HepG2 (cell line): ENCODE data around the gene RPS19BP1. TPM values are rescaled to one million over a fixed set of nuclear protein-coding genes. Genes with fewer than 3 reads are reported as not detected.
A peak's percentile ranks its signal among the peaks of the same experiment; 100 is the strongest.

Experiments
- AGO2 ChIP-seq: fragments of 200-400 bp; formaldehyde crosslinking; optimal IDR thresholded peaks from 2 replicates; pipeline ENCODE3; 2017; ENCODE audit warnings: mild to moderate bottlenecking, low read depth, low read length, moderate library complexity
- DPF2 ChIP-seq: sonication (generic); formaldehyde crosslinking; IDR thresholded peaks from 2 replicates; pipeline ENCODE4 v1.4.0; 2020; ENCODE audit warnings: mild to moderate bottlenecking, low read depth, missing genetic modification reagents, borderline replicate concordance
- EP300 ChIP-seq, 3 experiments: sonication (generic) in 1 of 3; formaldehyde crosslinking in 1 of 3; IDR thresholded peaks; 2 replicates each; pipeline versions ENCODE4 v1.5.1 to v1.6.1; 2011 to 2020; ENCODE audit warnings: low read depth in 2 of 3, low read length in 2 of 3, borderline replicate concordance in 1 of 3, improper control_type of control experiment in 1 of 3, mild to moderate bottlenecking in 1 of 3, missing genetic modification reagents in 1 of 3, moderate library complexity in 1 of 3
- HDAC2 ChIP-seq: sonication (generic); formaldehyde crosslinking; IDR thresholded peaks from 2 replicates; pipeline ENCODE4 v1.4.0; 2020; ENCODE audit warnings: missing genetic modification reagents
- MEIS1 ChIP-seq: sonication (generic); formaldehyde crosslinking; IDR thresholded peaks from 2 replicates; pipeline ENCODE4 v1.9.0; 2021; ENCODE audit warnings: mild to moderate bottlenecking, missing genetic modification reagents, moderate library complexity, borderline replicate concordance
- MIER2 ChIP-seq: IDR thresholded peaks from 2 replicates; pipeline ENCODE4 v1.6.1; 2016; ENCODE audit warnings: missing biosample characterization, missing genetic modification reagents
- MTA1 ChIP-seq: sonication (generic); formaldehyde crosslinking; IDR thresholded peaks from 2 replicates; pipeline ENCODE4 v1.4.0; 2020; ENCODE audit warnings: missing genetic modification reagents, mild to moderate bottlenecking, borderline replicate concordance
- MTF1 ChIP-seq: sonication (generic); formaldehyde crosslinking; IDR thresholded peaks from 2 replicates; pipeline ENCODE4 v1.5.0; 2020; ENCODE audit warnings: missing genetic modification reagents
- NFRKB ChIP-seq: fragments of 450-650 bp; IDR thresholded peaks from 2 replicates; pipeline ENCODE4 v1.6.1; 2017
- RXRA ChIP-seq: sonication (generic); formaldehyde crosslinking; IDR thresholded peaks from 2 replicates; pipeline ENCODE4 v1.5.1; 2020; ENCODE audit warnings: missing genetic modification reagents
- SAP130 ChIP-seq: IDR thresholded peaks from 2 replicates; pipeline ENCODE4 v1.6.1; 2016; ENCODE audit warnings: low read depth
- SOX6 ChIP-seq, 2 experiments: fragments of 450-650 bp in 1 of 2; sonication (generic) in 1 of 2; formaldehyde crosslinking in 1 of 2; IDR thresholded peaks; 2 replicates each; pipeline versions ENCODE4 v1.4.0 to v1.6.1; 2017 to 2020; ENCODE audit warnings: antibody characterized with exemption in 1 of 2, mild to moderate bottlenecking in 1 of 2, missing genetic modification reagents in 1 of 2
- TAF15 ChIP-seq: fragments of 200-400 bp; formaldehyde crosslinking; IDR thresholded peaks from one replicate; pipeline ENCODE4 v1.6.1; 2018; ENCODE audit warnings: mild to moderate bottlenecking, low read depth, low read length; ENCODE audit not compliant: poor library complexity, severe bottlenecking
- ZBTB42 ChIP-seq: sonication (generic); formaldehyde crosslinking; IDR thresholded peaks from 2 replicates; pipeline ENCODE4 v1.5.0; 2020; ENCODE audit warnings: mild to moderate bottlenecking, missing genetic modification reagents
- ZBTB7A ChIP-seq: sonication (generic); formaldehyde crosslinking; IDR thresholded peaks from 2 replicates; pipeline ENCODE4 v1.8.0; 2022; ENCODE audit warnings: mild to moderate bottlenecking, missing genetic modification reagents
- ZNF138 ChIP-seq: sonication (generic); formaldehyde crosslinking; IDR thresholded peaks from 2 replicates; pipeline ENCODE4 v1.5.0; 2020; ENCODE audit warnings: mild to moderate bottlenecking, low read depth, missing genetic modification reagents
- ZNF224 ChIP-seq: sonication (generic); formaldehyde crosslinking; IDR thresholded peaks from 2 replicates; pipeline ENCODE4 v1.5.0; 2020; ENCODE audit warnings: mild to moderate bottlenecking, missing genetic modification reagents
- ZZZ3 ChIP-seq: sonication (generic); formaldehyde crosslinking; IDR thresholded peaks from 2 replicates; pipeline ENCODE4 v1.4.0; 2020; ENCODE audit warnings: missing genetic modification reagents, mild to moderate bottlenecking, borderline replicate concordance
- polyA plus RNA-seq, 8 experiments: library from polyadenylated mRNA; depleted of rRNA in 3 of 8; stranded (reverse) in 7 of 8; unstranded in 1 of 8; fragments of >200 nt; fragmentation: Illumina TruSeq in 4 of 8; extraction: Trizol in 4 of 8; gene quantifications; 2 replicates each; pipeline versions ENCODE4 v1.2.1 to v1.2.3, GENCODE V29; 2011 to 2016; ENCODE audit warnings: low read depth in 4 of 8, missing spikeins in 1 of 8, mixed read lengths in 1 of 8; ENCODE audit not compliant: insufficient read depth in 1 of 8
- total RNA-seq, 5 experiments: library from RNA; depleted of rRNA; stranded (reverse); fragments of >200 nt; fragmentation: Illumina TruSeq; extraction: Trizol; gene quantifications; 2 replicates each; pipeline ENCODE4 v1.2.3, GENCODE V29; 2016; ENCODE audit warnings: low read depth in 1 of 5
- TF ChIP-seq, protein P1 (sequence below): IDR thresholded peaks from 2 replicates; pipeline ENCODE4 v1.6.1; 2016; ENCODE audit warnings: control low read depth
- TF ChIP-seq, protein P2 (sequence below): sonication (generic); formaldehyde crosslinking; IDR thresholded peaks from 2 replicates; pipeline ENCODE4 v1.8.0; 2022; ENCODE audit warnings: missing genetic modification reagents, low read depth, mild to moderate bottlenecking, borderline replicate concordance
- TF ChIP-seq, protein P3 (sequence below): sonication (generic); formaldehyde crosslinking; IDR thresholded peaks from 2 replicates; pipeline ENCODE4 v1.8.0; 2022; ENCODE audit warnings: low read depth, missing genetic modification reagents
- TF ChIP-seq, protein P4 (sequence below): sonication (generic); formaldehyde crosslinking; IDR thresholded peaks from 2 replicates; pipeline ENCODE4 v1.5.1; 2020; ENCODE audit warnings: missing genetic modification reagents, mild to moderate bottlenecking, borderline replicate concordance
- TF ChIP-seq, protein P5 (sequence below): sonication (generic); formaldehyde crosslinking; IDR thresholded peaks from 2 replicates; pipeline ENCODE4 v1.8.0; 2023; ENCODE audit warnings: mild to moderate bottlenecking, missing genetic modification reagents
- TF ChIP-seq, protein P6 (sequence below): IDR thresholded peaks from 2 replicates; pipeline ENCODE4 v1.6.1; 2018; ENCODE audit warnings: missing genetic modification reagents

RPS19BP1 gene
- total and polyA plus RNA-seq, 2 of the 13 experiments (the other 11 are each of a cell fraction or from before 2014, with no cell fraction given): 44.3 to 81.3 TPM

DNA sequence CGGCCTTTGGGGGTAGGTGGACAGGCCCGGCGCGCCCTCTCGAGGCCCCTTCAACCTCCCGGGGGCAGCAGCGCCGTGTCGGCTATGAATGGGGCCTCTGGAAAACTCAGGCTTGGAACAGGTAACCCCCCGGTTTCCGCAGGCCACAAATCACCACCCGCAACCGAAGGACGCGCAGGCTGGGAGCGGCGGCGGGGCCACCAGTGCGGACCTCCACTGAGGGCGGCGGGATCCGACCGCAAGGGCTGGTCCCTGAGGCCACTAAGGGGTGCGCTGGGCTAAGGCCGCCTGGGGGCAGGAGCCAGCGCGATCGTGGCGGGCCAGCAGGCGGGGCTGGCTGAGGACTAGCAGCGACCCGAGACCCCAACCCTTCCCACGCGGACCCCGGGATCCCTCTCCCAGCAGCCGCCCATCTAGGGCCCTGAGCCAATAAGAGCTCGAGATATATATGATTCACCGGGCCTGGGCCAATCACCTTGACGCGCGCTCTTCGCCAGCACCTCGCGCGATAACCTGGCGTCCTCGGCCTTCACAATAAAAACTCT, 12.8 kb downstream of the RPS19BP1 start (continued):
- peak; percentile 96 for TF ChIP-seq AGO2
- no peak for TF ChIP-seq SOX6 (IDR thresholded peaks at IDR 0.05)
- TF ChIP-seq SOX6 (CRISPR knock-in tag; IDR thresholded peaks at IDR 0.05): no peak
- TF ChIP-seq ZZZ3: 0 out of 2 replicates have a peak, but pooled peaks have one; percentile 10
- TF ChIP-seq MEIS1 (CRISPR knock-in tag): 0 out of 2 replicates have a peak, but pooled peaks have one; percentile 15
- peak; percentile 54; the same call in 1 of the 2 replicates for TF ChIP-seq MTA1 (CRISPR knock-in tag)
- TF ChIP-seq, protein P1, sequence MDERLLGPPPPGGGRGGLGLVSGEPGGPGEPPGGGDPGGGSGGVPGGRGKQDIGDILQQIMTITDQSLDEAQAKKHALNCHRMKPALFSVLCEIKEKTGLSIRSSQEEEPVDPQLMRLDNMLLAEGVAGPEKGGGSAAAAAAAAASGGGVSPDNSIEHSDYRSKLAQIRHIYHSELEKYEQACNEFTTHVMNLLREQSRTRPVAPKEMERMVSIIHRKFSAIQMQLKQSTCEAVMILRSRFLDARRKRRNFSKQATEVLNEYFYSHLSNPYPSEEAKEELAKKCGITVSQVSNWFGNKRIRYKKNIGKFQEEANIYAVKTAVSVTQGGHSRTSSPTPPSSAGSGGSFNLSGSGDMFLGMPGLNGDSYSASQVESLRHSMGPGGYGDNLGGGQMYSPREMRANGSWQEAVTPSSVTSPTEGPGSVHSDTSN (CRISPR knock-in tag): 0 out of 2 replicates have a peak, but pooled peaks have one; percentile 33
- TF ChIP-seq RXRA: peak; percentile 50; the same call in 1 of the 2 replicates
- no peak for TF ChIP-seq EP300 (IDR thresholded peaks at IDR 0.05; ENCODE audit: low read depth in 2 of 2, low read length in 2 of 2)
- no peak for TF ChIP-seq EP300 (CRISPR knock-in tag; IDR thresholded peaks at IDR 0.05; ENCODE audit: borderline replicate concordance)
- TF ChIP-seq, protein P2, sequence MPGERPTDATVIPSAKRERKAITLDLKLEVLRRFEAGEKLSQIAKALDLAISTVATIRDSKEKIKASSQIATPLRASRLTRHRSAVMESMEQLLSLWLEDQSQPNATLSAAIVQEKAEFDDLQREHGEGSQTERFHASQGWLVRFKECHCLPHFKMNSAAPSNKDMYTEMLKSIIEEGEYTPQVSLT (CRISPR knock-in tag): 0 out of 2 replicates have a peak, but pooled peaks have one; percentile 4
- TF ChIP-seq, protein P3, sequence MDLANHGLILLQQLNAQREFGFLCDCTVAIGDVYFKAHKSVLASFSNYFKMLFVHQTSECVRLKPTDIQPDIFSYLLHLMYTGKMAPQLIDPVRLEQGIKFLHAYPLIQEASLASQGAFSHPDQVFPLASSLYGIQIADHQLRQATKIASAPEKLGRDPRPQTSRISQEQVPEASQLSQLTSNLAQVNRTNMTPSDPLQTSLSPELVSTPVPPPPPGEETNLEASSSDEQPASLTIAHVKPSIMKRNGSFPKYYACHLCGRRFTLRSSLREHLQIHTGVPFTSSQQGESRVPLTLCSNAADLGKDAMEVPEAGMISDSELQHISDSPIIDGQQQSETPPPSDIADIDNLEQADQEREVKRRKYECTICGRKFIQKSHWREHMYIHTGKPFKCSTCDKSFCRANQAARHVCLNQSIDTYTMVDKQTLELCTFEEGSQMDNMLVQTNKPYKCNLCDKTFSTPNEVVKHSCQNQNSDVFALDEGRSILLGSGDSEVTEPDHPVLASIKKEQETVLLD (CRISPR knock-in tag): no peak
- 0 out of 2 replicates have a peak, but pooled peaks have one; percentile 8 for TF ChIP-seq MTF1 (CRISPR knock-in tag)
- TF ChIP-seq ZBTB7A: peak; percentile 97
- peak; percentile 13; the same call in 1 of the 2 replicates for TF ChIP-seq ZBTB42 (CRISPR knock-in tag)
- TF ChIP-seq ZNF224 (CRISPR knock-in tag): peak; percentile 85
- TF ChIP-seq HDAC2 (CRISPR knock-in tag): 0 out of 2 replicates have a peak, but pooled peaks have one; percentile 21
- no peak for TF ChIP-seq NFRKB
- TF ChIP-seq, protein P4, sequence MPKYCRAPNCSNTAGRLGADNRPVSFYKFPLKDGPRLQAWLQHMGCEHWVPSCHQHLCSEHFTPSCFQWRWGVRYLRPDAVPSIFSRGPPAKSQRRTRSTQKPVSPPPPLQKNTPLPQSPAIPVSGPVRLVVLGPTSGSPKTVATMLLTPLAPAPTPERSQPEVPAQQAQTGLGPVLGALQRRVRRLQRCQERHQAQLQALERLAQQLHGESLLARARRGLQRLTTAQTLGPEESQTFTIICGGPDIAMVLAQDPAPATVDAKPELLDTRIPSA: peak; percentile 22; the same call in 1 of the 2 replicates
- TF ChIP-seq DPF2 (CRISPR knock-in tag): no peak
- TF ChIP-seq ZNF138 (CRISPR knock-in tag): no peak
- TF ChIP-seq, protein P5, sequence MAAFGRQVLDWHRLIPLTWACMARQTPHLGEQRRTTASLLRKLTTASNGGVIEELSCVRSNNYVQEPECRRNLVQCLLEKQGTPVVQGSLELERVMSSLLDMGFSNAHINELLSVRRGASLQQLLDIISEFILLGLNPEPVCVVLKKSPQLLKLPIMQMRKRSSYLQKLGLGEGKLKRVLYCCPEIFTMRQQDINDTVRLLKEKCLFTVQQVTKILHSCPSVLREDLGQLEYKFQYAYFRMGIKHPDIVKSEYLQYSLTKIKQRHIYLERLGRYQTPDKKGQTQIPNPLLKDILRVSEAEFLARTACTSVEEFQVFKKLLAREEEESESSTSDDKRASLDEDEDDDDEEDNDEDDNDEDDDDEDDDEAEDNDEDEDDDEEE (CRISPR knock-in tag): 0 out of 2 replicates have a peak, but pooled peaks have one; percentile 1
- TF ChIP-seq MIER2 (CRISPR knock-in tag): no peak
- TF ChIP-seq, protein P6, sequence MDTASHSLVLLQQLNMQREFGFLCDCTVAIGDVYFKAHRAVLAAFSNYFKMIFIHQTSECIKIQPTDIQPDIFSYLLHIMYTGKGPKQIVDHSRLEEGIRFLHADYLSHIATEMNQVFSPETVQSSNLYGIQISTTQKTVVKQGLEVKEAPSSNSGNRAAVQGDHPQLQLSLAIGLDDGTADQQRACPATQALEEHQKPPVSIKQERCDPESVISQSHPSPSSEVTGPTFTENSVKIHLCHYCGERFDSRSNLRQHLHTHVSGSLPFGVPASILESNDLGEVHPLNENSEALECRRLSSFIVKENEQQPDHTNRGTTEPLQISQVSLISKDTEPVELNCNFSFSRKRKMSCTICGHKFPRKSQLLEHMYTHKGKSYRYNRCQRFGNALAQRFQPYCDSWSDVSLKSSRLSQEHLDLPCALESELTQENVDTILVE (CRISPR knock-in tag): no peak
- TF ChIP-seq SAP130 (CRISPR knock-in tag): peak; percentile 55
- no peak for TF ChIP-seq TAF15
